ENCODE measurements around the gene PDZRN4.

PDZRN4 gene

DNA sequence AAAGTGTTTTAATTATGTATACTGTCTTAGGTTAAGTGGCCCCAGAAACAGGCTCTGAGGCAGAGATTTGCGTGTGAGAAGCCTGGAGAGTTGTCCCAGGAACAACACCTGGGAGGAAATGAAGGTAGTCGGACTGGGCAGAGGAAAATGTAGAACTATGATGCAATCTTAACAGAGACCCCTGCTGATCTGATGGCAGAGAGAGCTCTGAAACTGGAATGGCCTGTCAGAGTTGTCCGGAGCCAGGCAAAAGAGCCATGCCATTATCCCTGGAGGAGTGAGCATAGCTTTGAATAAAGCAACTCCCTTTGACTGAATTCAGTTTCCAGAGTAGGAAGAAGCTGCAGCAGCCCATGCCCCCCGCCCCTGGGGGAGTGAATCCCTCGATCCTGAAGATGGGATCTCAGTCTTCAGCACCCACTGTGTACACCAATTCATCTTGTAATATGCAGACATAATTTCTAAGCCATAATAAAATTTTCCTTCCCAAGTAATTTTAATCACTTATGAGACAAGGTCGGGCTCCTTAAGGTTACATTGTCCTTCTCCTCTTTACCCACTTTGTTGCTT is 264.8 kb downstream of the PDZRN4 start:
- DNase-seq (ENCODE audit: low read depth, low spot score): no peak

DNA sequence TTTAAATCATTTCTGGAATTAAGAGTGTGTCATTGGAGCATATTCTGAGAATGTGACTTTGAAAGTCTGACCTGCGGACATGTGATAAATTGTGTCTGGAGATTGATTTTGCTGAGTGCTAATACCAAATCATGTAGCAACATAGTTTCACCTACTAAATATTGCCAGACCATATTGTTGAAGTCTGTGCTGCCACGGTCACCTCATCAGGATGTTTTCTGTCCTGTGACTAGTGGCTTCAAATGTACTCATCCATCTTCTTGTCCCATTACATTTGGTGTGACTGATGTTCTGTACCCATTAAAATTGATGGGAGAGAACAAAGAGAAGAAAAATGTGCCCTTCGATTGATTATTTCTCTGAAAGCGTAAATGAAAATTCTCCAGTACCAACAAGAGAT is 265.3 kb downstream of the PDZRN4 start:
- DNase-seq (ENCODE audit: low read depth, low spot score): no peak

DNA sequence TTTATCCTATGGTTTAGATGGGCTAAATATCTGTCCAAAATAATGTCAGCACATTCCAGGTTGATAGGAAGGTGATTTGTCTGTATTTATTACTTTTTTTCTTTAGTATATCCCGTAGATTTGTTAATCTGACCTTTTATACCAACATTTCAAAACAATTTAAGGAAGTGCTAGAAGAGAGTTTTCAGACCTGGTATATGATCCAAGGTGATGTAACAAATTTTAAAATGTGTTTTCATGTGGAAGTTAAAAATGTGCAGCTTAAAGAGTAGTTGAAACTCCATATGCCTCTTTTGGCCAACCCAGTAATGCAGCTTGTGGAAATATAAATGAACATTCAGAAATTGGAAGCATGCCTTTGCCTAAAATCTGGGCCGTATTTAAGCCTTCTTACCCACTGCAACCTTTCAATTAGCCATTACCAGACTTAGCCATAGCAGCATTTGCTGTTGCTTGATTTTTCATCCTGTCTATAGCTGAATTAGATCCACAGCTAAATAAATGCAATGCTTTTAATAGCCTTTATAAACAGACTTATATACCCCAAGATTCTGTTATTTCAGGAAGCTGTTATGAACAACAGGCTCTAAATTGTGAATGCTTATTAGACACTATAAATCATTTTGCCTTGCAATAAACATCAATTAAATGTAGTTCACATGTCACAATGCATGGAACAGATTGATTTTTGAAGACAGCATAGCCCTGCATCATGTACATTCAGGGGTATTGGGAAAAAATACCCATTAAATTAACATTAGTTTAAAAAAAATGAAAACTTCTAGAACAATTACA is 271.2 kb downstream of the PDZRN4 start:
- no peak for DNase-seq (ENCODE audit: low read depth, low spot score)

DNA sequence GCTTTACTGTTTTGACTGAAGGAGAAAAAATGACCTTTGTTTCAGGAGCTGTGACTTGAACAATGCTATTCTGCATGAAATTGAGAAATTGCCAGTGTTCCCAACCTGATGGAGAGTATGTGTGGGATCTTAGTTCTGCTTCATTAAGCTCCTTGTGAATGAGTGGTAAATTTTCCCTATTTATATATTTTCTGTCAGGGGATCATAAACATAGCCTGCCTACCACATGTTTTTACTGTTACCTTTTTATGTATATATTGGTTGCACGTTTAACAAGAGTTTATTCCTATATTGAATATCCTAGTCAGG is 271.7 kb downstream of the PDZRN4 start:
- DNase-seq (ENCODE audit: low read depth, low spot score): no peak

DNA sequence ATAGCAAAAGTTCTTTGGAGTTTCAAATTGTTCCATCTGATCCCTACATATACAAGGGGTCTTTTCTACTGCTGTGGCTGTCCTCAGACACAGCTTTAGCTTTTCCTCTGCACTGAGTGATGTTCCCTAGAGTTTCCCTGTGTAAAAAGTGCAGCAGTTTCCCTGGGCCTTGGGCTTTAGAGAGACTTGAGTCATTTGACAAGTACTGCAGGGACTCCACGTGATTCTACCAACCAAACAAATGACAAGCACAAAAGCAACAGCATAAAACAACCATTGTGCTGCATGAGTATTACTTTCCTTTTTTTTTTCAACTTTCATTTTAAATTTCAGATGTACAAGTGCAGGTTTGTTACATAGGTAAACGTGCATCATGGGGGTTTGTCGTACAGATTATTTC is 272.8 kb downstream of the PDZRN4 start:
- no peak for DNase-seq (ENCODE audit: low read depth, low spot score)

DNA sequence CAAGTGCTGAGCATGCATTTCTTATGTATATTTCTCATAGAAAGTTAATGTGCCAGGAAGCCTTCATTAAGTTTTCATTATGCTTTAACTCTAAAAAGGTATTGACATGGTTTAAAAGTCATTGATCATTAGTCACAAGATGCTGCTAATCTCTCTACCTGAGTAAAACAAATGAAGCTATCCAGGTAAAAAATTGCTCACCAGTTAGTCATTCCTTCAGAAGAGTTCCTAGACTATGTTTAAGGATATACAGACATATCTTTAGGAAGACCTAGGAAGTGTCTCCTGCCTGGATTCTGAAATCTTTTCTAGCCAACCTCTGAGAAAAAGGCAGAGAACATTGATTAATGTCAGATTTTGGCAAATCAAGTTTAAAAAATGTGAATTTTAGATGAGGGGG is 274.2 kb downstream of the PDZRN4 start:
- DNase-seq (ENCODE audit: low read depth, low spot score): no peak

DNA sequence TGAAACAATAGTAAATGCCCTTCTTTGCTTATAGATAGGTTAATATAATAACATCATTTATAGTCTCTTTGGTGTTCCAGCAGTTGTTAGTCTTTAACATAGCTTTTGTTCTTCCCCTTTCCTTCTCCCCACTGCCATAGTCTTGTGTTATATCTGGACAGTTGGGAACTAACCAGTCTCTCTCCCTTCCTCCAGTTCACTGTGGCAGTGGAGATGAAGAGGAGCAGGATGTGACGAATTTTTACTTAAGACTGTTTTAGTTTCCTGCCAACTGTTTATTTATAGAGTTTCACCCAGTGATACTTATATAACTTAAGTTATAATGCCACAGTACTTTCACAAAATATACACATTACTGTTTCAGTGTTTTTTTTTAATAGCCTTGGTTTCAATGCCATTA is 277.4 kb downstream of the PDZRN4 start:
- no peak for DNase-seq (ENCODE audit: low read depth, low spot score)

DNA sequence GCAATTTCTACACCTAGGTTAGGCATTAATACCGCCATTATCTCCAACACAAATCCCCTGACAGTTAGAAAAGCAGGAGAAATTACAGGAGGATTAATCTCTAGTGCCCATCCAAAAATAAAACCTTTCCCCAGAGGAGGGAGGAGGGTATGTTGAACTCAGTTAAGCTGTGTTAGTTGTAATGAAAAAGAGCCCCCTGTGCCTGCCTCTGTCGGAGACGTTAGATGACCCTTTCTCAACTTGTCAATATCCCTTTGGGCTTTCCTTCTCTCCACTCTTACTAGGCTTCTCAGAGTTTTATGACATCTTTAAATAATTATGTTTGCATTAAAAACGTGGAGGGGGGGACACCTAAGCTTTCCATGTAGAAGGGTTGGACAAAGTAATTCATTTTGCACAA is 278.2 kb downstream of the PDZRN4 start:
- no peak for DNase-seq (ENCODE audit: low read depth, low spot score)

DNA sequence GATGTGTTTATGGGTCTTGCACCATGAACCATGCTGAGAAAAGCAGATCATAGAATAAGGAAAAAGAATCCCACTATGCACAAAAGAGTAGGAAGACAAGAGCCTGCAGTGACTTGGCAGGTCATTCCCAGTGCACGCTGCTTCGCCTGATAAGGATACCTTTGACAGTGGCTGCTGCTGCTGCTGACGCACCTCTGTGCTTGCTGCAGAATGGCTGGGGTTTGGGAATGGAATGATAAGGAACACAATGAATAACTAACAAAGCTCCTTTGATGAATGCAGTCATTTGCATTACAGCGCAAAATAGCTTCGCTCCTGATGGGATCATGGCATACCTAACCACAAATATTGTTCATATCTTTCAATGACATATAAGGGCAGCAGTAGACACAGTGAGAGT is 278.7 kb downstream of the PDZRN4 start:
- DNase-seq (ENCODE audit: low read depth, low spot score): no peak

DNA sequence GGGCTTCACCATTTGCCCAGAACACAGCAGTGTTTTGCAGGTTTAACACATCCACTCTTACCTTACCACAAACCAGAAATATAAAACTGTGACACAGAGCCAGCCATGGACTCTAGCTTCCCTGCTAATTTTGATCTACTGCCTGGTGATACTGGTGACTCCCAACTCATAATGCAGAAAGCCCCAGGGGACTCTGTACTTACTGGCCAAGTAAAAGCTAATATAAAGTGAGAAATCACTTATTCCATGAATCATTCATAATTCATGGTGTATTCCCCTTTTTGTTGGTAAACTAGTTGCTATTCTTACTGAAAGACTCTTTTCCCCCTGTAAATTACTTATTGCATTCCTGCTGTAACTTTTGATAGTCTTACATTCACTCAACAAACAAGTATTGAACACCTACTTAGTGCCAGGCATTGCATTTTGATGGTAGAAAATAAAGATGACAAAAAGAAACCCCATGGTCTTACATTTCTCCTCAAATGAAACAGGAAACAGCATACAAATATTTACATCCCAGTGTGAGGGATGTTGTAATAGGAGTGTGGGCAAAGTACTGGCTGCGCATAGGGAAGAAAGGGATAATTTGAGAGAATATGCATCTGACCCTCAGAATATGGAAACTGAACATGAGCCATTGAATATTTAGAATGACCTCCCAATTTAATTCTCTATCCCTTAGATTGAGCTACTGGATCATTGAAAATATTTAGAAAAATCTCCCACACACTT is 279.6 kb downstream of the PDZRN4 start:
- DNase-seq (ENCODE audit: low read depth, low spot score): no peak

DNA sequence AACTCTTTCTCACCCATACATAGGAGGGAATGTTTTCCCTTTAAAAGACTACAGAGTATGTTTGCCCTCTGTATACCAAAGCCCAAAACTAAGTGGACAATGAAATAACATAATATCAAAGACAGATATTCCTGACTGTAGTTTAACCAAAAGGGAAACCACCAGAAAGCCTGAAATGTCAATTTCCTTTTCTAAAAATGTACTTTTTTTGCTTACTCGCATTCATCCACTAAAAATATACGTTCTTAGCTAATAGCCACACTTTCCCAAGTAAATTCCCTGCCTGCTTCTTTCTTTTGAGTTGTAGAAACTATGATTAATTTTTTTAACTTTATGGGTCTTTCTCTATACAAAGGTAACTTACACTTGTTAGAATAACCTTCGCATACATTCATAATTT is 280.2 kb downstream of the PDZRN4 start:
- no peak for DNase-seq (ENCODE audit: low read depth, low spot score)

DNA sequence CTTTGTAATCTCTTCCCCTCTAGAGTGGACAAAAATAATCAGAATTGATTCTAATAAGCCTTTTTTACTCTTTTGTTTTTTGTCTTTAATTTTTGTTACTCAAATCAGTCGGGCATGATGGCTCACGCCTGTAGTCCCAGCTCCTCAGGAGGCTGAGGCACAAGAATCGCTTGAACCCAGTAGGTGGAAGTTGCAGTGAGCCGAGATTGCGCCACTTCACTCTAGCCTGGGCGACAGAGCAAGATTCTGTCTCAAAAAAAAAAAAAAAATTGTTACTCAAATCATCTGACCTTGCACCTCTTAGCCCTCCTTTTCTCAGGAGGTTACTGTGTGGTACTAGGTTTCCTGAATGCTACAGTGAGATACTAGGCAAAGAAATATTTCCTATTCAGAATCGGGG is 280.6 kb downstream of the PDZRN4 start:
- no peak for DNase-seq (ENCODE audit: low read depth, low spot score)

DNA sequence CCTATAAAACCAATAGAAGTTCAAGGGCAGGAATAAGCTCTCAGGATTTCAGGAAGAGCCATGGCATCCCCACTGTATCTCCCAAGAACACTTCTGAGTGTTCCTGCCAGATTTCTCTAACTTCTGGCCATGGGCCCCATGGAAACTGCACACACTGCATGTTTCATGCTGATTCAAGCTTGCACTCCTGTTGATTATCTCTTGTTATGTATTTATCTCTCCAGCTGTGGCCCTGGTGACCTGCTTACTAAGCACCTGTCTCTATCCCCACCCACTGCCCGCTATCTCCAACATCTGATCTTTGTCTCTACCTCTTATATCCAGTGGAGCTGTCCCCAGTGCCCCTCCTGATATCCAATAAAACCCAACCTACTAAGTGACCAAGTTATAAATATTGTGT is 285.3 kb downstream of the PDZRN4 start:
- no peak for DNase-seq (ENCODE audit: low read depth, low spot score)

DNA sequence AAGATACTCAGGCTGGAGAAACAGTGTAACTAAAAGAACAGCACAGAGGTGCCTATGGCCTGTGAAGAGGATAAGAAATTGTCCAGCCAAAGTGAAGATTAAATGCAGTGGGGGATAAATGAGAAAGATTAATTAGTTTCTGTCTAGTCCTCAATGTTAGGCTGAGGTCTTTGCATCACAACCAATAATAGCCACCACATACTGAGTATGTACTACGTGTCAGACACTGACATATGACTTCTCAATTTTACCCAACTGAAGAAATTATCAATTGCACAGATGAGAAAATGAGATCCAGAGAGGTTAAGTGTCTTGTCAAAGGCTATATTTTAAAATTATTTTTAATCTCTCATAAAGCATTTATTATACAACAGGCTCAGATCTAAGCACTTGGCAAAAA is 285.9 kb downstream of the PDZRN4 start:
- DNase-seq (ENCODE audit: low read depth, low spot score): no peak

DNA sequence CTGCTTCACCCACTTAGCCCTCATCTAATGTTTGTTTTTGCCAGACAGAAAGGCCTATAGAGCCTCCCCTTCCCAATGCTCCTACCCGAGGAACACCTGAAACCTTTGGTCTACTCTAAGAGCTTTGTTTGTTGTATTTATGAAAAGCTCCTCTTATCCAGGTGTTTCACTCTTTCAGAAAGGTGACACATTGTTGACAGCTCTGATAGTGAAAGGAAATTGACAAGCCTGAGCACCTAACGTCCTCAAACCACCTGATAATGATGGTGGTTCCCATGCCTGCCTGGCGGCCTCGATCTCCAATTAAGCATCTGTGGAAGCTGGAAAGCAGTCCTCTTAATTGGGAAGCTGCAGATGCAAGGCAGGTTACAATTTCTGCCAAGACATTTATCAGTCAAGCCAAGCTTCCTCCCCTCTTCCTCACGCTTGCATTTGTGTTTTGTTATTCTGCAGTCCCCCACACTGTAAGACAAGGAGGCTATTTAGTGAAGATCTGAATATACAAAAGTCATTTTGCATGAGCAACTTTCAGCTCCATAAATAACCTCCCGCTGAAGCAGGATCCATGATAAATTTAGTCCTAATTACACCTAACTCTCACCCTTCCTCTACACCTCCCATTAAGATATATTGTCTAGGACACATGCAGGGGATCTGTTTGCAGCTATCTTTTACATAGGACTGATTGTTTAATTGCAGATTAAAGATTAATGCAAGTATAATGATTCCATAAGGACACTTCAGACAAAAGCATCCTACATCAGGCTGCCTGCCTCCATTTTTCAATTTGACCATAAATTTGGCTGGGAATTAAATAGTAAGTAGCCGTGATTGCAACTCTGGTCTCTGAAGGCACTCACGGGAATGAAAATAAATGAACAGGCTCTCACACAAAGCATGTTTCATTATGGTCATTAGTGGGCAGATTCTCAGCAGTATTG is 288.6 kb downstream of the PDZRN4 start:
- no peak for DNase-seq (ENCODE audit: low read depth, low spot score)

DNA sequence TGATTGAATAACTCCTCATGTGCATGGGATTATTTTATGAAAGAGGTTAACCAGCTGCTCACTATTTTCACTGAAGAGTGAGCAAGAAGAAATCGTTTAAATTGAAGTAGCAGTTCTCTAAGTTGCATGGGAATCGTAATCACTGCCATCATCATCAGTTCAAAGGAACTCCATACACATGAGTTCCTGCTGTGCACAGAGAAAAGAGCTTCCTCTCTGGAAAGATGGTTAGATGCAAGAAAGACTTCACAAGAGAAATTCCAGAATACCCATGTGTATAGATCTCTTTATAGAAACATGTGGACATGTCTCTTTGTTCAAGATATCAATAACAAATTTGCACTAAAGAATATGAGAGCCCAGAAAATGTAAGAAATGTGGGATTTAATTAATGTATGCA is 291.3 kb downstream of the PDZRN4 start:
- DNase-seq (ENCODE audit: low read depth, low spot score): no peak

DNA sequence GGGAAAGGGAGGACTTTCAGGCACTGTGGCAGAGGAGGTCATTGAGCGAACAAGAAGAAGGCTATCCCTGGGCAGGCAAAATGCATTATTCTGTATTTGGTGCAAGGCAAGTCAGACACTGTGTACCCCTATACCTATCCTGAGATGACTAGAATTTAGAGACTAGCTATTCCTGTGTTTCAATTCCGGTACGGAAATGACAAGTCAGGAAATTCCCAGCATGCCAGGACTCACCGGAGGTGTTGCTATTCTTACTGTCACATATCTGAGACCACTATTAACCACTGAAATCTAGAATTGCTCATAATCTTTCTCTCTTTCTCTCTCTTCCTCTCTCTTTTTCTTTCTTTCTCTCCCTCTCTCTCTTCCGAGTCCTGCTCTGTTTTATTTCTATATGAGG is 297.1 kb downstream of the PDZRN4 start:
- DNase-seq (ENCODE audit: low read depth, low spot score): no peak

DNA sequence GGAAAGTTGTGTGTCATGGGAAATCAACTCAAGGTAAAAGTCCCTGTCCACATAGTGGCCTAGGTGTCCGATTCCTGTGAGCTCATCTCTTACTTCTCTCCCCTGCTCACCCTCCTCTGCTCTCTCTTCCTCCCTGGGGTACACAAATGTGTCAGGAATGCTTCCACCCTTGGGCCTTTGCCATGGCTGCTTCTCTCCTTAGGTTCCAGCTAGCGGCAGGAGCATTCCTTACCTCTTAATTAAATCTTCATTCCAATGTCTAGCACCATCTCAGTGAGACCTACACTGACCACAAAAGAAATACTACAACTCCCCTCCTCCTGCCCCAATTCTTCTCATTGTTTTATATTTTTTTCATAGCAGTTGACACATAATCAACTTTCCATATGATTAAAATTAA is 298.6 kb downstream of the PDZRN4 start:
- no peak for DNase-seq (ENCODE audit: low read depth, low spot score)

DNA sequence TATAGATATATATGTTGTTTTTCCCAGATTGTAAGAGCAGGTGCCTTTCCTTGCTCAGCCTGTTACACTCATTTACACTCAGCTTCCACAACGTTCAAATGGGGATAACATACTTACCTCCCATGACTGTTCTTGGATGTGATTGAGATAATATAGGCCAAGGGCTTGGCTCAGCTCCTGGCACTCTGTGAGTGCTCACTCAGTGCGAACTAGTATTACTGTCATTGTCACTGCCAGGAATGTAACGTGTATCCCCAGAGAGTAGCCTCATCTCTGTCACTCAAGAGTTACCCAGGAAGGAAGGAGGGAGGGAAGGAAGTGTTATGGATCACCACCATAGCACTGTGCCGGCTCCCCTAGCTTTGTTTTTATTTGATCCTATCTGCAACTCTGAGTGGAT is 307.9 kb downstream of the PDZRN4 start:
- DNase-seq (ENCODE audit: low read depth, low spot score): no peak

DNA sequence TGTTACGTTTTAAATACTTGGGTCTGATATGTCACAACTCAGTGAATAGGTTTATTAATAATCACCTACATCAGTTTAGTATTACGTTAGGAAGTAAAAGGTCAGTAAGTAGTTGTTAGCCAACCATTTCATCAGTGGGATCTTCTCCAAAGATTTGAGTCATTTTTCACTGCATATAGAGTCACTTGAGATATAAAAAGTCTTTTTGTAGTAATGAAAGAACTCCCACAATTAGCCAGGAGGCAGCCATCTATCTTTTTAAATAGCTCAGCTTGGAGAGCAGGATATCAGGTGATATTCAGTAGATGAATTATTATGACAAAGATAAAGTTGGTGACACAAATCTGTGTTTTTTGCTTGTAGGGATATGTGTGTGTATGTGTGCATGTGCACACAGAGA is 309.3 kb downstream of the PDZRN4 start:
- no peak for DNase-seq (ENCODE audit: low read depth, low spot score)

DNA sequence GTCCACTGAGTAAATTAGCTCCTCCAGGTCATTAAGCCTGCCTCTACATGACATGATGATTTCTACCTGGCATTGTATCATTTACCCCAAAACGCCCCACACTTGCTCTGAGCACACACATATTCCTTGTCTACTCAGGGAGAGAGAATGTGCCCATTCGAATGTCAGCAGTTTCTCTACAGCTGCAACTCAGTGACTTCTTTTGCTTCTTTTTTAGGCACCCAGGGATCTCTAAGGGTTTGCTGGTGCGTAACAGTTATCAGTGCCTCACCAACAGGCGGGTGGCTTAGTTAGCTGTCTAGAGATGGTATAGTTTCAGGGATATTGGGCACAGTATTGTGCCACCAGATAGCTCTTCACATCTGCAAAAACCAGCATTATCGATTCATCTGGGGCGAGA is 316.9 kb downstream of the PDZRN4 start:
- no peak for DNase-seq (ENCODE audit: low read depth, low spot score)

DNA sequence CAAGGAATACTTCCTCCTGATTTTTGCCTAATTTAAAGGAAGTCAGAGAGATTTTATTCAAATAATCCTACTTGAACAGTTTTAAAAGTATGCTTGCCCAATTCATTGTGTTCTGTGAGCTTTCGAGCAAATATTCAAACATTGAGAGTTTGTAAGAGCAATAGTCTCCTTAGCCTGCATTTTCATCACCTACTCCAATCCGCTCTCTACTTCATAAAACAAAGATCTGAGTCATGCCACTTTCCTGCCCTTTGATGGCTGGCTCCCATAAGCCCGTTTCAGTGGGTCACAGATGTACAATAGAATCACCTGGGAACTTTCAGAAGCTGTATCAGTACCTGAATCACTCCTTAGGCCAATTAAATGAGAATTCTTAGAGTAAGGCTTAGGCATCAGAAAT is 319.2 kb downstream of the PDZRN4 start:
- no peak for DNase-seq (ENCODE audit: low read depth, low spot score)
